ENCODE data around the gene ATF6B.

DNA sequence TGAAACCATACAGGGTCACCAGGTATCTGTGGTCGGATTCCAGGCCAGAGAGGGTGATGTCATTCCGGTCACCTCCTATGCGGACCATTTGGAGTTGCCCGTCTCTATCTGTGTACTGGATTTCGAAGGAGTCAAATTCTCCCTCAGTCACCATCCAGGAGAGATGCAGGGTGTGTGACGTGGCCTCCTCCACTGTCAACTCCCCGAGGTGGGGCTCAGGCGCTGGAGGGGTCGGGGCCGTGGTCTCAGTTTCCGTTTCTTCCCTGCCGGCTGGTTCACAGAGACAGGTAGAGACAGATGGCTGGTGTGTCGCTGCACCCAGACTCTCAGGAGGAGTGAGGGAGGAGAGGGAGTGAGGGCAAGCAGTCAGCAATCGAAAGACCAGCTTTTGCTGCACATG, 59.2 kb downstream of the ATF6B start:
- no peak for TF ChIP-seq FOSL1 (IDR thresholded peaks at IDR 0.05; ENCODE audit: insufficient read depth, low read depth, low read length)
- no peak for TF ChIP-seq PHF8 (conservative IDR thresholded peaks at IDR 0.05; ENCODE audit: low read depth, low read length)
- no peak for TF ChIP-seq RXRA (IDR thresholded peaks at IDR 0.05; ENCODE audit: insufficient read depth, low read depth, low read length)
- no peak for TF ChIP-seq CREB1 (IDR thresholded peaks at IDR 0.05)
- no peak for TF ChIP-seq KDM5A (IDR thresholded peaks at IDR 0.05; ENCODE audit: low read length)
- no peak for TF ChIP-seq POLR2AphosphoS5 (IDR thresholded peaks at IDR 0.05; ENCODE audit: low read depth, low read length)
- no peak for TF ChIP-seq CTCF (IDR thresholded peaks at IDR 0.05; ENCODE audit: control extremely low read depth in 1 of 3, insufficient read depth in 1 of 3, low read depth in 1 of 3, low read length in 3 of 3)
- TF ChIP-seq, protein P1, sequence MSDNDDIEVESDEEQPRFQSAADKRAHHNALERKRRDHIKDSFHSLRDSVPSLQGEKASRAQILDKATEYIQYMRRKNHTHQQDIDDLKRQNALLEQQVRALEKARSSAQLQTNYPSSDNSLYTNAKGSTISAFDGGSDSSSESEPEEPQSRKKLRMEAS (IDR thresholded peaks at IDR 0.05), result no peak
- TF ChIP-seq ZNF274 (IDR thresholded peaks at IDR 0.05; ENCODE audit: borderline replicate concordance, extremely low read depth, low read length), result no peak
- no peak for TF ChIP-seq CBX5 (IDR thresholded peaks at IDR 0.05; ENCODE audit: low read depth, low read length)
- no peak for TF ChIP-seq SP1 (IDR thresholded peaks at IDR 0.05; ENCODE audit: low read depth, low read length)

Measured in H1 (cell line).